Ascending aorta (tissue), 2 donors: ENCODE results near the gene RRP12. TPM values are rescaled to one million over a fixed set of nuclear protein-coding genes. Genes with fewer than 3 reads are reported as not detected.

Experiments used
- DNase-seq, 2 donors: peaks; one replicate each; pipeline ENCODE4 v3.0.0-alpha.2; 2019; ENCODE audit warnings: low spot score in 2 of 2
- H3K27ac ChIP-seq, 2 donors: fragments of 200-600 bp; sonication (generic); one replicate each; pipeline ENCODE4 v1.5.1; 2016 to 2017; ENCODE audit warnings: mild to moderate bottlenecking in 1 of 2
- H3K27me3 ChIP-seq: fragments of 200-600 bp; sonication (generic); one replicate; pipeline ENCODE4 v1.5.1; 2017
- H3K36me3 ChIP-seq, 2 donors: fragments of 200-600 bp; sonication (generic); one replicate each; pipeline ENCODE4 v1.5.1; 2016
- H3K4me1 ChIP-seq, 2 donors: fragments of 200-600 bp; sonication (generic); one replicate each; pipeline ENCODE4 v1.5.1; 2016 to 2017; ENCODE audit warnings: mild to moderate bottlenecking in 1 of 2
- H3K4me3 ChIP-seq, 2 donors: fragments of 200-600 bp; sonication (generic); one replicate each; pipeline ENCODE4 v1.5.1; 2016 to 2017; ENCODE audit warnings: mild to moderate bottlenecking in 1 of 2
- H3K9me3 ChIP-seq, 2 donors: fragments of 200-600 bp; sonication (generic); one replicate each; pipeline ENCODE4 v1.5.1; 2016
- CTCF ChIP-seq, 3 experiments: fragments of 200-600 bp in 2 of 3; fragments of 450-650 bp in 1 of 3; sonication (generic) in 2 of 3; IDR thresholded peaks; one replicate each; pipeline ENCODE4 v1.5.1; 2016 to 2019; ENCODE audit warnings: antibody characterized with exemption in 3 of 3, mild to moderate bottlenecking in 1 of 3, moderate library complexity in 1 of 3
- intact Hi-C: fragments of 100-400 bp; cut with DNase I; formaldehyde crosslinking; loops from one replicate; pipeline ENCODE4 v1.15.1; 2023
- total RNA-seq: library from RNA; depleted of rRNA; stranded (reverse); fragments of >200 nt; gene quantifications from one replicate; pipeline ENCODE4 v1.1.0, GENCODE V29; 2016

RRP12 gene
- total RNA-seq, 1 donor from 2014 or later: 5.9 TPM

GRCh38 chr10:97365761-97366351 is 35.3 kb downstream of the RRP12 start:
- intact Hi-C loops: no loop called here
- Histone ChIP-seq H3K36me3 (peaks cover 17 to 47% of the 10 kb centered on the region in 2 donors), H3K27ac (no peak overlapping the region)

GRCh38 chr10:97363071-97363470 is 38.1 kb downstream of the RRP12 start:
- H3K4me3 ChIP-seq: no peak overlapping the region
- H3K36me3 ChIP-seq: peaks cover 12 to 39% of the 10 kb centered on the region in 2 donors
- no peaks in the 10 kb centered on the region for H3K27me3 ChIP-seq
- H3K4me1 ChIP-seq: no peaks in the 10 kb centered on the region
- intact Hi-C loops: no loop called here
- no peak for DNase-seq
- H3K27ac ChIP-seq: no peak overlapping the region
- no peaks in the 10 kb centered on the region for H3K9me3 ChIP-seq
- no peak for TF ChIP-seq CTCF (IDR thresholded peaks at IDR 0.05)

More at GRCh38 chr10:97365761-97366351, 35.3 kb downstream of the RRP12 start:
- no peak for DNase-seq
- H3K4me3 ChIP-seq: no peak overlapping the region
- no peaks in the 10 kb centered on the region for H3K9me3 ChIP-seq
- TF ChIP-seq CTCF (IDR thresholded peaks at IDR 0.05): no peak
- no peaks in the 10 kb centered on the region for H3K27me3 ChIP-seq
- no peaks in the 10 kb centered on the region for H3K4me1 ChIP-seq

GRCh38 chr10:97362310-97363033 is 38.7 kb downstream of the RRP12 start:
- no peak for DNase-seq
- intact Hi-C loops: no loop called here
- no peak for TF ChIP-seq CTCF (IDR thresholded peaks at IDR 0.05)
- Histone ChIP-seq H3K9me3 (no peaks in the 10 kb centered on the region), H3K27ac (no peak overlapping the region), H3K4me1 (no peaks in the 10 kb centered on the region), H3K27me3 (no peaks in the 10 kb centered on the region), H3K4me3 (no peak overlapping the region), H3K36me3 (peaks cover 12 to 42% of the 10 kb centered on the region in 2 donors)

- TF ChIP-seq CTCF (IDR thresholded peaks at IDR 0.05): no peak
- intact Hi-C loops: no loop called here
- H3K36me3 ChIP-seq: peaks cover 11 to 38% of the 10 kb centered on the region in 2 donors
These were observed 39.6 kb downstream of the RRP12 start for GRCh38 chr10:97361537-97361901.

GRCh38 chr10:97360705-97361536 is 40.2 kb downstream of the RRP12 start:
- Histone ChIP-seq H3K9me3 (no peaks in the 10 kb centered on the region), H3K4me3 (no peak overlapping the region), H3K36me3 (peaks cover 12 to 35% of the 10 kb centered on the region in 2 donors), H3K27me3 (no peaks in the 10 kb centered on the region), H3K27ac (no peak overlapping the region), H3K4me1 (no peaks in the 10 kb centered on the region)
- no peak for DNase-seq
- intact Hi-C loops: no loop called here
- TF ChIP-seq CTCF (IDR thresholded peaks at IDR 0.05): no peak

More at GRCh38 chr10:97361537-97361901, 39.6 kb downstream of the RRP12 start:
- no peaks in the 10 kb centered on the region for H3K27me3 ChIP-seq
- H3K27ac ChIP-seq: no peak overlapping the region
- H3K4me1 ChIP-seq: no peaks in the 10 kb centered on the region
- no peaks in the 10 kb centered on the region for H3K9me3 ChIP-seq
- no peak for DNase-seq
- H3K4me3 ChIP-seq: no peak overlapping the region
